ENCODE results near the gene ITGA3. TPM values are rescaled to one million over a fixed set of nuclear protein-coding genes. Genes with fewer than 3 reads are reported as not detected.

ITGA3 gene
- total RNA-seq, 1 experiment from 2014 or later = 392 TPM

DNA sequence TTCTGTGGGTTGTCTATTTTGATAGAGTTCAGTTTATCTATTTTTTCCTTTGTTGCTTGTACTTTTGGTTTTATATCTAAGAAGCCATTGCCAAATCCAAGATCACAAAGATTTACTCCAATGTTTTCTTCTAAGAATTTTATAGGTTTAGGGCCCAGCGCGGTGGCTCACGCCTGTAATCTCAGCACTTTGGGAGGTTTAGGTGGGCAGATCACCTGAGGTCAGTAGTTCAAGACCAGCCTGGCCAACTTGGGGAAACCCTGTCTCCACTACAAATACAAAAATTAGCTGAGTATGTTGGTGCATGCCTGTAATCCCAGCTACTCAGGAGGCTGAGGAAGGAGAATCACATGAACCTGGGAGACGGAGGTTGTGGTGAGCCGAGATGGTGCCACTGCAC lies 13.7 kb upstream of the ITGA3 start:
- ATAC-seq (no peak), DNase-seq (ENCODE audit: low read depth, low spot score) (no peak)
- BruUV-seq (replicated peaks) = no TSS peak
- intact Hi-C loops (cut with micrococcal nuclease) = no loop called here
- no peaks in the 10 kb centered on the region for H3K36me3 ChIP-seq (ENCODE audit: control insufficient read depth in 1 of 2, insufficient read depth in 2 of 2, low read length in 2 of 2)
- ChIA-PET CTCF (no interaction called here), POLR2A (interaction anchor here (1.0 to 1.5 kb wide), 2 partner anchors 12 to 20 kb away, joined by 3 read pairs; no protein-coding TSS in a partner anchor), RAD21 (ENCODE audit: low non-redundant PET in 1 of 2, low total read pairs in 2 of 2, uncharacterized antibody in 2 of 2, unreplicated experiment in 2 of 2) (no interaction called here)
- TF ChIP-seq YY1 (IDR thresholded peaks at IDR 0.05; ENCODE audit: extremely low read depth, insufficient replicate concordance, low read depth, low read length) = no peak
- TF ChIP-seq CTCF (IDR thresholded peaks at IDR 0.05 in 2 of 3, conservative IDR thresholded peaks at IDR 0.05 in 1 of 3; ENCODE audit: borderline replicate concordance in 1 of 3, insufficient read depth in 1 of 3, low read depth in 2 of 3, low read length in 2 of 3) = no peak
- no peak for TF ChIP-seq RAD21 (IDR thresholded peaks at IDR 0.05; ENCODE audit: low read depth)
- TF ChIP-seq EGR1 (IDR thresholded peaks at IDR 0.05; ENCODE audit: low read depth) = no peak
- TF ChIP-seq SP1 (IDR thresholded peaks at IDR 0.05; ENCODE audit: low read depth) = no peak
- TF ChIP-seq FOSL1 (IDR thresholded peaks at IDR 0.05; ENCODE audit: low read depth) = no peak
- TF ChIP-seq POLR2A (IDR thresholded peaks at IDR 0.05; ENCODE audit: borderline replicate concordance, extremely low read depth, insufficient read depth, insufficient read length) = no peak
- TF ChIP-seq CEBPB (IDR thresholded peaks at IDR 0.05; ENCODE audit: low read depth) = no peak
- no peak for TF ChIP-seq JUND (IDR thresholded peaks at IDR 0.05)
- TF ChIP-seq ZBTB33 (IDR thresholded peaks at IDR 0.05; ENCODE audit: extremely low read depth, insufficient replicate concordance, low read length) = no peak
- TF ChIP-seq ATF3 (IDR thresholded peaks at IDR 0.05) = no peak
- TF ChIP-seq, protein P1, sequence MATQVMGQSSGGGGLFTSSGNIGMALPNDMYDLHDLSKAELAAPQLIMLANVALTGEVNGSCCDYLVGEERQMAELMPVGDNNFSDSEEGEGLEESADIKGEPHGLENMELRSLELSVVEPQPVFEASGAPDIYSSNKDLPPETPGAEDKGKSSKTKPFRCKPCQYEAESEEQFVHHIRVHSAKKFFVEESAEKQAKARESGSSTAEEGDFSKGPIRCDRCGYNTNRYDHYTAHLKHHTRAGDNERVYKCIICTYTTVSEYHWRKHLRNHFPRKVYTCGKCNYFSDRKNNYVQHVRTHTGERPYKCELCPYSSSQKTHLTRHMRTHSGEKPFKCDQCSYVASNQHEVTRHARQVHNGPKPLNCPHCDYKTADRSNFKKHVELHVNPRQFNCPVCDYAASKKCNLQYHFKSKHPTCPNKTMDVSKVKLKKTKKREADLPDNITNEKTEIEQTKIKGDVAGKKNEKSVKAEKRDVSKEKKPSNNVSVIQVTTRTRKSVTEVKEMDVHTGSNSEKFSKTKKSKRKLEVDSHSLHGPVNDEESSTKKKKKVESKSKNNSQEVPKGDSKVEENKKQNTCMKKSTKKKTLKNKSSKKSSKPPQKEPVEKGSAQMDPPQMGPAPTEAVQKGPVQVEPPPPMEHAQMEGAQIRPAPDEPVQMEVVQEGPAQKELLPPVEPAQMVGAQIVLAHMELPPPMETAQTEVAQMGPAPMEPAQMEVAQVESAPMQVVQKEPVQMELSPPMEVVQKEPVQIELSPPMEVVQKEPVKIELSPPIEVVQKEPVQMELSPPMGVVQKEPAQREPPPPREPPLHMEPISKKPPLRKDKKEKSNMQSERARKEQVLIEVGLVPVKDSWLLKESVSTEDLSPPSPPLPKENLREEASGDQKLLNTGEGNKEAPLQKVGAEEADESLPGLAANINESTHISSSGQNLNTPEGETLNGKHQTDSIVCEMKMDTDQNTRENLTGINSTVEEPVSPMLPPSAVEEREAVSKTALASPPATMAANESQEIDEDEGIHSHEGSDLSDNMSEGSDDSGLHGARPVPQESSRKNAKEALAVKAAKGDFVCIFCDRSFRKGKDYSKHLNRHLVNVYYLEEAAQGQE (IDR thresholded peaks at IDR 0.05; ENCODE audit: low read depth) = no peak
- TF ChIP-seq SIN3A (IDR thresholded peaks at IDR 0.05; ENCODE audit: low read depth) = no peak
- TF ChIP-seq ELF1 (IDR thresholded peaks at IDR 0.05; ENCODE audit: borderline replicate concordance, low read depth) = no peak
- TF ChIP-seq MAX (IDR thresholded peaks at IDR 0.05) = no peak
- TF ChIP-seq TCF7L2 (IDR thresholded peaks at IDR 0.05; ENCODE audit: borderline replicate concordance, extremely low read depth, insufficient read depth, insufficient read length) = no peak
- TF ChIP-seq CBX3 (IDR thresholded peaks at IDR 0.05; ENCODE audit: low read depth) = no peak
- TF ChIP-seq ZFX (IDR thresholded peaks at IDR 0.05) = no peak
- TF ChIP-seq ZNF274 (IDR thresholded peaks at IDR 0.05; ENCODE audit: low read depth, low read length) = no peak
- no peaks in the 10 kb centered on the region for H4K20me1 ChIP-seq (ENCODE audit: insufficient read depth)
- no peak overlapping the region for H3K27ac ChIP-seq (ENCODE audit: low read depth, low read length)
- H3K9me3 ChIP-seq (ENCODE audit: control insufficient read depth in 1 of 2, insufficient read depth in 1 of 2, low read depth in 1 of 2, low read length in 2 of 2) = no peaks in the 10 kb centered on the region
- H3K79me2 ChIP-seq (ENCODE audit: insufficient read depth, low read length) = no peaks in the 10 kb centered on the region
- H2AFZ ChIP-seq (ENCODE audit: low read depth, low read length, poor library complexity, severe bottlenecking) = no peak overlapping the region
- no peaks in the 10 kb centered on the region for H3K27me3 ChIP-seq (ENCODE audit: insufficient read depth, low read length)
- peaks cover 4 to 33% of the 10 kb centered on the region in 2 experiments for H3K4me1 ChIP-seq (ENCODE audit: control insufficient read depth in 1 of 2, insufficient read depth in 2 of 2, low read length in 2 of 2)
- H3K4me2 ChIP-seq (ENCODE audit: low read length) = no peak overlapping the region
- H3K9me2 ChIP-seq (ENCODE audit: insufficient read depth) = no peaks in the 10 kb centered on the region
- no peak overlapping the region for H3K4me3 ChIP-seq (replicated peaks in 1 of 2; ENCODE audit: low read depth in 1 of 2, low read length in 2 of 2)
- no peak overlapping the region for H3K9ac ChIP-seq (ENCODE audit: low read length)
